H1 (cell line): ENCODE data around the gene MIDN. TPM values are rescaled to one million over a fixed set of nuclear protein-coding genes. Genes with fewer than 3 reads are reported as not detected.

Source experiments
- CTCF ChIA-PET: fragments of 300-600 bp; sonication (Branson Sonifier 250); formaldehyde crosslinking; loops from one replicate; lab custom pipeline; 2021; ENCODE audit not compliant: partially characterized antibody; lab: Charles Lee
- POLR2A ChIA-PET: fragments of 300-600 bp; sonication (Branson Sonifier 250); formaldehyde crosslinking; loops from one replicate; lab custom pipeline; 2021; ENCODE audit warnings: inconsistent platforms; ENCODE audit not compliant: partially characterized antibody; lab: Charles Lee
- DNase-seq, 2 experiments: peaks; one replicate each; pipeline versions ENCODE4 v3.0.0 to v3.0.0-alpha.2; 2010 to 2022; ENCODE audit warnings: low spot score in 2 of 2, low read depth in 1 of 2, mixed read lengths in 1 of 2
- FAIRE-seq: peaks from 2 replicates; lab custom pipeline; 2011; peaks lifted over from hg19 to GRCh38; lab: Jason Lieb, UNC
- H2AFZ ChIP-seq: 2 replicates; pipeline ENCODE4 v1.8.1; 2012; ENCODE audit warnings: low read length, inconsistent platforms
- H2AK5ac ChIP-seq: 2 replicates; pipeline ENCODE4 v1.6.1; 2013; ENCODE audit warnings: low read depth, low read length
- H2BK120ac ChIP-seq: replicated peaks from 2 replicates; pipeline ENCODE3; 2013; ENCODE audit warnings: low read depth, low read length, inconsistent platforms
- H2BK12ac ChIP-seq: 2 replicates; pipeline ENCODE4 v1.6.1; 2013; ENCODE audit warnings: low read depth, low read length
- H2BK15ac ChIP-seq: 2 replicates; pipeline ENCODE4 v1.6.1; 2013; ENCODE audit warnings: low read length
- H2BK20ac ChIP-seq: 2 replicates; pipeline ENCODE4 v1.6.1; 2013; ENCODE audit warnings: low read length
- H2BK5ac ChIP-seq: 2 replicates; pipeline ENCODE4 v1.6.1; 2013; ENCODE audit warnings: low read depth, low read length
- H3K14ac ChIP-seq: 2 replicates; pipeline ENCODE4 v1.6.1; 2013; ENCODE audit warnings: inconsistent platforms; ENCODE audit not compliant: insufficient read length
- H3K18ac ChIP-seq: 2 replicates; pipeline ENCODE4 v1.6.1; 2013; ENCODE audit warnings: low read length; ENCODE audit errors: extremely low read depth
- H3K23ac ChIP-seq: 2 replicates; pipeline ENCODE4 v1.6.1; 2013; ENCODE audit warnings: inconsistent platforms; ENCODE audit not compliant: insufficient read length
- H3K23me2 ChIP-seq: 2 replicates; pipeline ENCODE4 v1.6.1; 2013; ENCODE audit warnings: low read depth, low read length
- H3K27ac ChIP-seq: 2 replicates; pipeline ENCODE4 v1.6.1; 2011; ENCODE audit warnings: low read depth, low read length, inconsistent platforms
- H3K27me3 ChIP-seq, 4 experiments: replicated peaks in 1 of 4; 1 replicate in 1 of 4; 2 replicates in 3 of 4; pipeline versions ENCODE4 v1.6.1 to v1.8.1; 2011 to 2013; ENCODE audit warnings: low read length in 3 of 4, mild to moderate bottlenecking in 3 of 4, inconsistent platforms in 2 of 4, mixed read lengths in 2 of 4, moderate library complexity in 1 of 4; ENCODE audit not compliant: control insufficient read depth in 3 of 4, insufficient read depth in 3 of 4; ENCODE audit errors: extremely low read depth in 1 of 4
- H3K36me3 ChIP-seq, 4 experiments: 2 replicates each; pipeline versions ENCODE4 v1.6.1 to v1.8.1; 2011 to 2013; ENCODE audit warnings: mild to moderate bottlenecking in 4 of 4, low read length in 3 of 4, moderate library complexity in 2 of 4, control low read depth in 1 of 4, inconsistent platforms in 1 of 4; ENCODE audit not compliant: insufficient read depth in 4 of 4, control insufficient read depth in 2 of 4
- H3K4ac ChIP-seq: replicated peaks from 2 replicates; pipeline ENCODE3; 2013; ENCODE audit warnings: low read length, low read depth, mixed read lengths, inconsistent platforms; ENCODE audit not compliant: insufficient read length
- H3K4me1 ChIP-seq, 4 experiments: replicated peaks in 1 of 4; 1 replicate in 1 of 4; 2 replicates in 3 of 4; pipeline versions ENCODE4 v1.6.1 to v1.8.1; 2011 to 2013; ENCODE audit warnings: low read length in 3 of 4, inconsistent platforms in 2 of 4, mixed read lengths in 1 of 4; ENCODE audit not compliant: insufficient read depth in 4 of 4, control insufficient read depth in 3 of 4
- H3K4me2 ChIP-seq, 2 experiments: 2 replicates each; pipeline versions ENCODE4 v1.6.1 to v1.8.1; 2011 to 2013; ENCODE audit warnings: low read depth in 2 of 2, low read length in 2 of 2, control low read depth in 1 of 2, inconsistent platforms in 1 of 2, mild to moderate bottlenecking in 1 of 2; ENCODE audit not compliant: insufficient read depth in 1 of 2
- H3K4me3 ChIP-seq, 4 experiments: fragments of 200-600, 300-600 bp in 1 of 4; sonication (generic), shearing (Covaris generic), sonication (Bioruptor Twin) in 1 of 4; 2 replicates each; pipeline versions ENCODE4 v1.5.1 to v1.8.1; 2011 to 2016; ENCODE audit warnings: low read length in 4 of 4, low read depth in 3 of 4, control low read depth in 2 of 4, inconsistent platforms in 2 of 4, mild to moderate bottlenecking in 2 of 4, mixed read lengths in 1 of 4, moderate library complexity in 1 of 4; ENCODE audit not compliant: insufficient read depth in 2 of 4; ENCODE audit errors: extremely low read depth in 1 of 4
- H3K56ac ChIP-seq: replicated peaks from 2 replicates; pipeline ENCODE3; 2013; ENCODE audit warnings: low read depth, mild to moderate bottlenecking, mixed read lengths, low read length, inconsistent platforms; ENCODE audit not compliant: insufficient read length
- H3K79me1 ChIP-seq: 2 replicates; pipeline ENCODE4 v1.6.1; 2013; ENCODE audit warnings: low read depth, low read length, control low read depth
- H3K79me2 ChIP-seq, 2 experiments: 2 replicates each; pipeline versions ENCODE4 v1.6.1 to v1.8.1; 2012 to 2013; ENCODE audit warnings: low read length in 2 of 2, mild to moderate bottlenecking in 2 of 2, inconsistent platforms in 1 of 2; ENCODE audit not compliant: insufficient read depth in 2 of 2, control insufficient read depth in 1 of 2
- H3K9ac ChIP-seq, 4 experiments: replicated peaks in 1 of 4; 1 replicate in 1 of 4; 2 replicates in 3 of 4; pipeline versions ENCODE4 v1.6.1 to v1.8.1; 2011 to 2013; ENCODE audit warnings: low read depth in 3 of 4, low read length in 3 of 4, control low read depth in 2 of 4, mild to moderate bottlenecking in 2 of 4, moderate library complexity in 2 of 4, inconsistent platforms in 1 of 4; ENCODE audit errors: extremely low read depth in 1 of 4
- H3K9me3 ChIP-seq, 2 experiments: 2 replicates each; pipeline versions ENCODE4 v1.6.1 to v1.8.1; 2012 to 2013; ENCODE audit warnings: mild to moderate bottlenecking in 2 of 2, moderate library complexity in 2 of 2, control low read depth in 1 of 2, inconsistent platforms in 1 of 2, low read depth in 1 of 2, low read length in 1 of 2, mixed read lengths in 1 of 2; ENCODE audit not compliant: insufficient read depth in 2 of 2
- H4K20me1 ChIP-seq, 2 experiments: replicated peaks in 1 of 2; 2 replicates each; pipeline versions ENCODE3 to v1.8.1; 2011 to 2013; ENCODE audit warnings: inconsistent platforms in 2 of 2, low read length in 2 of 2, mild to moderate bottlenecking in 1 of 2; ENCODE audit not compliant: insufficient read depth in 2 of 2, control insufficient read depth in 1 of 2
- H4K5ac ChIP-seq: 2 replicates; pipeline ENCODE4 v1.6.1; 2013; ENCODE audit warnings: low read length, low read depth, mixed read lengths, inconsistent platforms; ENCODE audit not compliant: insufficient read length
- H4K8ac ChIP-seq: 2 replicates; pipeline ENCODE4 v1.8.0; 2013; ENCODE audit warnings: mild to moderate bottlenecking, moderate library complexity, low read length, inconsistent platforms; ENCODE audit not compliant: insufficient read depth; ENCODE audit errors: extremely low read depth
- H4K91ac ChIP-seq: replicated peaks from 2 replicates; pipeline ENCODE3; 2013; ENCODE audit warnings: low read length, mixed read lengths, inconsistent platforms; ENCODE audit not compliant: insufficient read length
- EZH2 ChIP-seq: fragments of 200-600 bp; sonication (generic); IDR thresholded peaks from 2 replicates; pipeline ENCODE4 v1.7.1; 2012; ENCODE audit warnings: low read depth, mild to moderate bottlenecking, moderate library complexity, low read length, inconsistent platforms; ENCODE audit not compliant: severe bottlenecking
- WGBS, 2 experiments: shearing (Covaris generic) in 1 of 2; methylation state at CpG; one replicate each; pipeline versions ENCODE4 v1.1.6 to v1.1.7; 2013 to 2015; ENCODE audit warnings: low lambda C conversion rate in 2 of 2, mixed read lengths in 2 of 2, inconsistent platforms in 1 of 2, low coverage in 1 of 2, missing lambda C conversion rate in 1 of 2; ENCODE audit not compliant: insufficient replicate concordance in 2 of 2, insufficient coverage in 1 of 2, insufficient read length in 1 of 2; ENCODE audit errors: extremely low coverage in 1 of 2, missing lambda C conversion rate in 1 of 2; 5-methylcytosine and 5-hydroxymethylcytosine counted together
- polyA plus RNA-seq, 7 experiments: library from polyadenylated mRNA; depleted of rRNA in 3 of 7; stranded (reverse) in 5 of 7; unstranded in 2 of 7; fragments of >200 nt in 5 of 7; fragments of 200-250 nt in 2 of 7; gene quantifications; 1 replicate in 5 of 7; 2 replicates in 1 of 7; 4 replicates in 1 of 7; pipeline versions ENCODE4 v1.2.1 to v1.2.3, GENCODE V29; 2011 to 2013; ENCODE audit warnings: missing spikeins in 2 of 7, mixed read lengths in 2 of 7
- total RNA-seq: library from RNA; stranded (reverse); fragmentation: NEBNext Ultra II Directional; extraction: Animal tissue kit (Norgen Biotek cat#: 25700); gene quantifications from 2 replicates; pipeline ENCODE4 v1.2.1, GENCODE V29; 2021
- TF ChIP-seq, protein P1 (sequence below): IDR thresholded peaks from 2 replicates; pipeline ENCODE4 v1.6.1; 2012; ENCODE audit warnings: inconsistent platforms

The MIDN gene
- total and polyA plus RNA-seq, 2 of the 8 experiments (the other 6 are each of a cell fraction or from before 2014, with no cell fraction given) = 39.8 to 159 TPM

DNA sequence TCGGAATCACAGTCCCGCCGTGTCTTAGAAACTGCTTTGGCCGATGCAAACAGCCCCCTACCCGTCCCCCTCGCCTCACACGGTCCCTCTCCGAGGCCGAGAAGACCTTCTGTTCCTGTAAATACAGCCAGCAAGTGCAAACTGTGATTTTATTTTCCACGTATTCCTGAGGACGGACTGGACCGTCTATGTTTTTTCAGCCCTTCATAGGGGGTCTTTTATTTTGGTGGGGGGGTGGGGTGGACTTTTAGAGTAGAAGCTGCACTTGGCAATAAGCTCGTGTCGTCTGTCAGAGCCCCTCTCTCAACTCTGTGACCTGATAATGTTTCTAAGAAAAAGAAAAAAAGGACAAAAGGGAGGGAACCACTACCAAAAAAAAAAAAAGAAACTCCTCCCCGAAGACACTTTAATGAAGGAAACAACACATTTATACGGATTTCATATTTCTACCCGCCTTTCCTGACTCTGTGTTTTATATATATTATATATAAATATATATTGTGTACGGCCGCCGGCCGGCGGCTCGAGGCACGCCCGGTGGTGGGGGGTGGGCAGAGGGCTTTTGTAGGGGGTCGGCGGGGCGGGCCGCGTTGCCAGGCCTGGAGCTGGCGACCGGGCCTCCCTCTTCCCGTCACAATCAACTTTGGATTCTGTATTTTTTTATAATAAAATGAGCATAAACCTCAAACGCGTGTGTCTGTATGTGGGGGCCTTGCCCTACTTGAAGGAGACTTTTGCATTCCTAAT, 52.5 kb downstream of the MIDN start:
- Histone ChIP-seq H2BK5ac (no peak overlapping the region), H2BK12ac (no peak overlapping the region), H3K79me1 (peaks cover 2% of the 10 kb centered on the region; the same call in 1 of the 2 replicates), H3K4me3 (no peak overlapping the region), H3K14ac (no peak overlapping the region), H3K4me2 (no peak overlapping the region), H3K23me2 (no peaks in the 10 kb centered on the region), H3K23ac (no peak overlapping the region), H2BK20ac (no peak overlapping the region), H3K9ac (no peak overlapping the region), H4K8ac (no peak overlapping the region), H2AK5ac (no peak overlapping the region), H3K56ac (no peak overlapping the region), H3K27ac (no peak overlapping the region), H3K79me2 (no peaks in the 10 kb centered on the region), H4K20me1 (peaks cover 0 to 3% of the 10 kb centered on the region in 2 experiments), H3K18ac (no peak overlapping the region), H2BK15ac (no peak overlapping the region), H3K4ac (peak overlapping the region; percentile 23), H2AFZ (no peak overlapping the region), H3K9me3 (no peaks in the 10 kb centered on the region), H4K5ac (no peak overlapping the region), H2BK120ac (no peak overlapping the region), H3K4me1 (peaks cover 0 to 4% (median 0%) of the 10 kb centered on the region in 4 experiments; a peak in 1 of 7 replicates), H3K36me3 (no peaks in the 10 kb centered on the region), H3K27me3 (0 out of 7 replicates have a peak, but pooled peaks cover 0 to 2% (median 0%) of the 10 kb centered on the region in 4 experiments), H4K91ac (no peak overlapping the region)
- POLR2A ChIA-PET = interaction anchor here (0.9 to 1.3 kb wide), 2 partner anchors 26 to 32 kb away, joined by 3 to 4 read pairs; partner anchors contain the start of genes CIRBP and FAM174C
- FAIRE-seq = no peak
- CTCF ChIA-PET = interaction anchor here (0.9 to 1.0 kb wide), 2 partner anchors 15 to 70 kb away, joined by 3 to 6 read pairs; no protein-coding TSS in a partner anchor
- TF ChIP-seq, protein P1, sequence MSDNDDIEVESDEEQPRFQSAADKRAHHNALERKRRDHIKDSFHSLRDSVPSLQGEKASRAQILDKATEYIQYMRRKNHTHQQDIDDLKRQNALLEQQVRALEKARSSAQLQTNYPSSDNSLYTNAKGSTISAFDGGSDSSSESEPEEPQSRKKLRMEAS = no peak
- TF ChIP-seq EZH2 = no peak
- DNase-seq = no peak
- WGBS, 2 experiments = 92% methylated on average over 35 of the region's 35 CpGs; no CpG with 5 or more reads in 1 of the 2 experiments
